GM12864 (cell line): Measurements from ENCODE around the gene ACO1.

Experiments used
- DNase-seq: peaks from one replicate; pipeline ENCODE4 v3.0.0-alpha.2; 2011; ENCODE audit warnings: low read depth
- H3K4me3 ChIP-seq: 2 replicates; pipeline ENCODE4 v1.5.1; 2011; ENCODE audit warnings: mild to moderate bottlenecking, low read depth, low read length, control low read depth
- TF ChIP-seq, protein P1 (sequence below): IDR thresholded peaks from 2 replicates; pipeline ENCODE4 v1.5.1; 2011; ENCODE audit warnings: low read depth, mild to moderate bottlenecking, moderate library complexity, low read length, control low read depth, inconsistent platforms; ENCODE audit errors: missing control alignments

The ACO1 gene

DNA sequence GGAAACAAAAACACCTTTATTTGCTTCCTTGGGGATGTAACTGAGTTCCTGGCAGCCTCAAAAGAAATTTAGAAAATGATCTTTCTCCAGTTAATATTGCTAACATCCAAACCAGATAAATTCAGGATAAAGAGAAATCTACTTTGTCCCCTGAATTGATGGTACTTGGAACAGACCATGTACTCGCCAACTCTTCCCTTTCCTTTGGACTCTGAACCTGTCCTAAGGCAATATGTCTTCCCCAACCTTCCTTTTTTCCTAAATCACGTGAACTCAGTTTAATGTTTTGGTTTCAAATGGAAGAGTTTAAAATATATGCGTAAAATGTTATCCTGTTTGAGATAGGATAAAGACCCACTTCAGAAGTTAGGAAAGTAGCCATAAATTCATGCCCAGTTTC is 28.0 kb downstream of the ACO1 start:
- no peak for DNase-seq
- H3K4me3 ChIP-seq, result no peak overlapping the region
- TF ChIP-seq, protein P1, sequence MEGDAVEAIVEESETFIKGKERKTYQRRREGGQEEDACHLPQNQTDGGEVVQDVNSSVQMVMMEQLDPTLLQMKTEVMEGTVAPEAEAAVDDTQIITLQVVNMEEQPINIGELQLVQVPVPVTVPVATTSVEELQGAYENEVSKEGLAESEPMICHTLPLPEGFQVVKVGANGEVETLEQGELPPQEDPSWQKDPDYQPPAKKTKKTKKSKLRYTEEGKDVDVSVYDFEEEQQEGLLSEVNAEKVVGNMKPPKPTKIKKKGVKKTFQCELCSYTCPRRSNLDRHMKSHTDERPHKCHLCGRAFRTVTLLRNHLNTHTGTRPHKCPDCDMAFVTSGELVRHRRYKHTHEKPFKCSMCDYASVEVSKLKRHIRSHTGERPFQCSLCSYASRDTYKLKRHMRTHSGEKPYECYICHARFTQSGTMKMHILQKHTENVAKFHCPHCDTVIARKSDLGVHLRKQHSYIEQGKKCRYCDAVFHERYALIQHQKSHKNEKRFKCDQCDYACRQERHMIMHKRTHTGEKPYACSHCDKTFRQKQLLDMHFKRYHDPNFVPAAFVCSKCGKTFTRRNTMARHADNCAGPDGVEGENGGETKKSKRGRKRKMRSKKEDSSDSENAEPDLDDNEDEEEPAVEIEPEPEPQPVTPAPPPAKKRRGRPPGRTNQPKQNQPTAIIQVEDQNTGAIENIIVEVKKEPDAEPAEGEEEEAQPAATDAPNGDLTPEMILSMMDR, result no peak

DNA sequence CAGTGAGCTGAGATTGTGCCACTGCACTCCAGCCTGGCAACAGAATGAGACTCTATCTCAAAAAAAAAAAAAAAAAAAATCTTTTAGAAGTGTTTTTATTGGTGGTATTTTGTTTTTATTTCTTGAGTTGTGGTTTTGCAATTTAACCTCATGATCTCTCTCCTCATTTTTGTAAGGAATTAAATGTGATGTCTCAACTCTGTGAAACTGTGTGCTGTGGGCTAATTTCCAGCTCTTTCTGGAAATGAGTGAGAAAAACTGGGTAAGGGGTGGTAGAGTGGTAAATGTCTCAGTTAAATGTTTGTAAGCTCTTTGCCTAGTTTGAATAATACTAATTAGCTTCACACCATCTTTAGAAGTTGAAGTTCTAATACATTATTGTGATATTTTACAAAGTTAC is 29.0 kb downstream of the ACO1 start:
- no peak overlapping the region for H3K4me3 ChIP-seq
- DNase-seq, result no peak
- TF ChIP-seq, protein P1, result no peak

DNA sequence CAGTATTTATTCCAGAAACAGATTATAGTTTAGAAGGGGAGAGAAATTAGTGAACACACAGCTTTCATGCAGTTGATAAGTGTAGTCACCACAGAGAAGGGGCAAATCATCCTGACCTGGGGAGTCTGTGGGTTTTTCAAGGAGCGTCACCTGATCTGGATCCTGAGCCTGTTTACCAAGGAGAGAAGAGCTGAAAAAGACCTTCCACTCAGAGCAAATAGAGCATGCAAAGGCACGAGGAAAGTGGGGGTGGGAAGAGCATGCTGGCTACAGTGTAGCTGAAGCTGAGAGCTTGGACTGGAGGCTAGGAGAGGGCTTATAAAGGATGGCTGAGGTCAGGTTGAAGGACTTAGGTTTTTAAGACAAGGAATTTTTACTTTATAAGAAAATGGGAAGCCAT is 30.4 kb downstream of the ACO1 start:
- TF ChIP-seq, protein P1, result no peak
- DNase-seq, result no peak
- H3K4me3 ChIP-seq, result no peak overlapping the region

DNA sequence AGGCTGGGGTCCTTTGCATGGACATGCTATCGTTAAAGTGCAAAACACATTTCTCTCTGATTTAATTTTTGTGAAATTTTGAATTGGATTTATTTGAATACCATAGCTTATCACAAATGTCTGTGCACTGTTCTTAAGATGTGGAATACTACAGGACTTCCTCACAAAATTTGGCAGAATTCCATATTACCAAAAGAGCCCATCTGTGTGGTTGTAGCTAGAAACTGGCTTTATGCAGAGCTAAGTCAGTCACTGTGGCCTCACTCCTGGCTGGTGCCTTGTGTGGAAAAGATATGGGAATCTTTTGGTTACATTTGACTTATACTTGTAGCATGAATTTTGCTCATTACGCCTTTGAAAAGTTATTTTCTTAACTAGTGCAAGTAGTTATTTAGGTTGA is 35.5 kb downstream of the ACO1 start:
- TF ChIP-seq, protein P1, result no peak

DNA sequence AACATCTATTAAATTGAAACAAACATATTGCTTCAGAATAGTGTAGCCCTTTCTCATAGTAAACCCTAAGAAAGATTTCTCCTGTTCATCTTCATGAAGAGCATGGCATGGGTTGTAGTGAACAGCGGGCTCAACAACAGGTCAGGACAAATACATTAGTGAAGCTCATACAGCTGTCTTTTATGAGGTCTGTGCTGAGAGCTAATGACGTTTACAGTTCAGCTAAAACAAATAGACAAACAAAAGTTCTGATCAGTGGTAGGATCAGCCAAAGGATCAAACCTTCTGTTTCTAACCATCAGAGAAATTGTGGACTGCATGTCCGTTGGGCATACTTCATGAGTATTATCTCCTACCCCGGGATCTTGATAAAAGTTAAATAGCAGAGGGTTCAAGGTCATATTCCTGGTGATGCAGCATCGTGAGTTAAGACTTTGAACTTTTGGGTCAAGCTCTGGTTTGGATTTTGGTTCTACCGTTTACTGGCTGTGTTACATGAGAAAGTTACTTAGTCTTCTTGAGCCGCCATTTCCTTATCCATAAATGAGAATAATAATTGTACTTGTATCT is 37.9 kb downstream of the ACO1 start:
- no peak overlapping the region for H3K4me3 ChIP-seq
- TF ChIP-seq, protein P1, result no peak
- no peak for DNase-seq

More for the DNA sequence above, 35.5 kb downstream of the ACO1 start:
- no peak for DNase-seq
- no peak overlapping the region for H3K4me3 ChIP-seq

DNA sequence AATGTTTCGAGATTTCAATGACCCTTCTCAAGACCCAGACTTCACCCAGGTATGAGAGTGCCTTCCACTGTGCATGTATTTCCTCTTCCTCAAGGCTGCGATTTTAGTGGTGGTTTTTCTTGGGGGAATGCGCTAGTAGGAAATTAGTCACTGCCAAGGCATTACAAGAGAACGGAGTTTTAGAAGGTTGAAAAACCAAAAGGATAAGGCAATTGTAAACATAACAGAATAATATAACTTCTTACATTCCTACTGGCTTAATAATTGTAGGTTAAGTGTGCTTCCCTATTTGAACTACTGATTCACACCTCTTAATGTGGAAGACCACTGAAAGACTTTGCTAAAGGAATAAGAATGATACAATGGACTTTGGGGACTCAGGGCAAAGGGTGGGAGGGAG is 38.9 kb downstream of the ACO1 start:
- H3K4me3 ChIP-seq, result no peak overlapping the region
- DNase-seq, result no peak
- TF ChIP-seq, protein P1, result no peak

DNA sequence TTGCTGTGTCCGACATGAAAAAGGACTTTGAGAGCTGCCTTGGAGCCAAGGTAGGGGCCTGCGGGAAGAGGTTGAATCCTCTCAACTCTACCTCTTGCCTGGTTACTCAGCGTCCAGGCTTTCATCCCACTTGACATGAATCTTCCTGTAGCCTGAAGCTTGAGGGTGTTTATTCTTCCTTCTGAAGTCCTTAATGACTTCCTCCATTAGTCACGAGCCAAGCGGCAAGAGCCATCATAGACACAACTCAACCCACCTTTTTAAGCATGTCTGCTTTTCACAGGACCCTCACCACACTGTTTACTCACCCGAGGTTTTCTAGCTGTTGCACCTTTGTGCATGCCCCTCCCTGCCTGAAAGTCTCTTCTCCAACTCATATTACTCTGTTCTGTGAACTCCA is 40.2 kb downstream of the ACO1 start:
- TF ChIP-seq, protein P1, result no peak
- DNase-seq, result no peak
- no peak overlapping the region for H3K4me3 ChIP-seq
